GM18526 (cell line): ENCODE results near the gene LMNB1.

Experiments
- POLR2A ChIP-seq: IDR thresholded peaks from 3 replicates; pipeline ENCODE4 v1.6.1; 2011; ENCODE audit not compliant: insufficient read length; ENCODE audit errors: extremely low read depth

Gene LMNB1

GRCh38 chr5:126777257-126777974 is 480 bp downstream of the LMNB1 start:
- TF ChIP-seq POLR2A = peak; percentile 45

- peak; percentile 89 for TF ChIP-seq POLR2A
These were observed 1.2 kb downstream of the LMNB1 start for GRCh38 chr5:126777975-126778674.

- no peak for TF ChIP-seq POLR2A
These were observed 1.9 kb downstream of the LMNB1 start for GRCh38 chr5:126778675-126779403.

- TF ChIP-seq POLR2A = no peak
These were observed 3.4 kb downstream of the LMNB1 start for GRCh38 chr5:126780165-126780827.

- TF ChIP-seq POLR2A = no peak
These were observed 16.2 kb downstream of the LMNB1 start for GRCh38 chr5:126793097-126793496.

GRCh38 chr5:126794157-126794828 is 17.4 kb downstream of the LMNB1 start:
- no peak for TF ChIP-seq POLR2A

- no peak for TF ChIP-seq POLR2A
These were observed 22.8 kb downstream of the LMNB1 start for GRCh38 chr5:126799780-126800179.

GRCh38 chr5:126801174-126801991 is 24.4 kb downstream of the LMNB1 start:
- TF ChIP-seq POLR2A = no peak

GRCh38 chr5:126801992-126802294 is 25.0 kb downstream of the LMNB1 start:
- TF ChIP-seq POLR2A = no peak

GRCh38 chr5:126805063-126805462 is 28.1 kb downstream of the LMNB1 start:
- no peak for TF ChIP-seq POLR2A

GRCh38 chr5:126808521-126808988 is 31.6 kb downstream of the LMNB1 start:
- TF ChIP-seq POLR2A = no peak

- no peak for TF ChIP-seq POLR2A
These were observed 33.0 kb downstream of the LMNB1 start for GRCh38 chr5:126809916-126810315.

- no peak for TF ChIP-seq POLR2A
These were observed 33.9 kb downstream of the LMNB1 start for GRCh38 chr5:126810596-126811380.
